ENCODE measurements around the gene SPEN.
"Not testable (repeated sequence)": the region's sequence is repeated elsewhere in the genome, so short reads cannot be mapped to it uniquely, and the experiment has no call there.

Gene SPEN

GRCh38 chr1:15843826-15844572, 3.5 kb upstream of the SPEN start:
- H3K36me3 ChIP-seq (ENCODE audit: insufficient read depth), result no peaks in the 10 kb centered on the region
- H2AFZ ChIP-seq (ENCODE audit: low read depth), result no peak overlapping the region
- H3K27me3 ChIP-seq (ENCODE audit: insufficient read depth, low read depth), result no peaks in the 10 kb centered on the region
- H3K27ac ChIP-seq, result 0 out of 2 replicates have a peak overlapping the region, but pooled peaks have one; percentile 9
- H3K79me2 ChIP-seq (ENCODE audit: insufficient read depth, low read depth), result peaks cover 17% of the 10 kb centered on the region
- H3K4me2 ChIP-seq, result no peak overlapping the region
- H3K4me1 ChIP-seq (ENCODE audit: low read depth, poor library complexity, severe bottlenecking), result peaks cover 25% of the 10 kb centered on the region
- H4K20me1 ChIP-seq (ENCODE audit: insufficient read depth), result no peaks in the 10 kb centered on the region
- H3K9ac ChIP-seq, result no peak overlapping the region
- TF ChIP-seq CTCF (conservative IDR thresholded peaks at IDR 0.05; ENCODE audit: low read depth, low read length), result no peak
- no peak overlapping the region for H3K4me3 ChIP-seq (IDR thresholded peaks at IDR 0.05; ENCODE audit: insufficient read depth, low read depth, low read length)

DNA sequence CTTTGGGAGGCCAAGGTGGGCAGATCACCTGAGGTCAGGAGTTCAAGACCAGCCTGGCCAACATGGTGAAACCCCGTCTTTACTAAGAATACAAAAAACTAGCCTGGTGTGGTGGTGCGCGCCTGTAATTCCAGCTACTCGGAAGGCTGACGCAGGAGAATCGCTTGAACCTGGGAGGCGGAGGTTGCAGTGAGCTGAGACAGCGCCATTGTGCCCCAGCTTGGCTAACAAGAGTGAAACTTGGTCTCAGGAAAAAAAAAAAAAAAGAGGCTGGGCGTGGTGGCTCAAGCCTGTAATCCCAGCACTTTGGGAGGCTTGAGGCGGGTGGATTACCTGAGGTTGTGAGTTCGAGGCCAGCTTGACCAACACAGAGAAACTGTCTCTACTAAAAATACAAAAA, 1.5 kb upstream of the SPEN start:
- H3K4me3 ChIP-seq (IDR thresholded peaks at IDR 0.05; ENCODE audit: insufficient read depth, low read depth, low read length); H2AFZ ChIP-seq (ENCODE audit: low read depth); H3K27ac ChIP-seq; H3K27me3 ChIP-seq (ENCODE audit: insufficient read depth, low read depth); H3K9ac ChIP-seq; H3K36me3 ChIP-seq (ENCODE audit: insufficient read depth); H4K20me1 ChIP-seq (ENCODE audit: insufficient read depth): not testable (repeated sequence)
- peaks cover 34% of the 10 kb centered on the region for H3K4me1 ChIP-seq (ENCODE audit: low read depth, poor library complexity, severe bottlenecking)
- H3K79me2 ChIP-seq (ENCODE audit: insufficient read depth, low read depth), result peaks cover 38% of the 10 kb centered on the region
- H3K4me2 ChIP-seq, result peak overlapping the region; percentile 94; the same call in 1 of the 2 replicates

GRCh38 chr1:15847893-15848142, 311 bp downstream of the SPEN start:
- Histone ChIP-seq H4K20me1 (ENCODE audit: insufficient read depth) (peaks cover 2% of the 10 kb centered on the region; the same call in 1 of the 2 replicates), H2AFZ (ENCODE audit: low read depth) (0 out of 2 replicates have a peak overlapping the region, but pooled peaks have one; percentile 16), H3K4me2 (no peak overlapping the region; the same call in 1 of the 2 replicates), H3K9ac (peak overlapping the region; percentile 80), H3K4me1 (ENCODE audit: low read depth, poor library complexity, severe bottlenecking) (peaks cover 52% of the 10 kb centered on the region), H3K27ac (peak overlapping the region; percentile 88), H3K4me3 (IDR thresholded peaks at IDR 0.05; ENCODE audit: insufficient read depth, low read depth, low read length) (no peak overlapping the region), H3K27me3 (ENCODE audit: insufficient read depth, low read depth) (no peaks in the 10 kb centered on the region), H3K36me3 (ENCODE audit: insufficient read depth) (no peaks in the 10 kb centered on the region), H3K79me2 (ENCODE audit: insufficient read depth, low read depth) (peaks cover 55% of the 10 kb centered on the region)
- no peak for TF ChIP-seq CTCF (conservative IDR thresholded peaks at IDR 0.05; ENCODE audit: low read depth, low read length)

DNA sequence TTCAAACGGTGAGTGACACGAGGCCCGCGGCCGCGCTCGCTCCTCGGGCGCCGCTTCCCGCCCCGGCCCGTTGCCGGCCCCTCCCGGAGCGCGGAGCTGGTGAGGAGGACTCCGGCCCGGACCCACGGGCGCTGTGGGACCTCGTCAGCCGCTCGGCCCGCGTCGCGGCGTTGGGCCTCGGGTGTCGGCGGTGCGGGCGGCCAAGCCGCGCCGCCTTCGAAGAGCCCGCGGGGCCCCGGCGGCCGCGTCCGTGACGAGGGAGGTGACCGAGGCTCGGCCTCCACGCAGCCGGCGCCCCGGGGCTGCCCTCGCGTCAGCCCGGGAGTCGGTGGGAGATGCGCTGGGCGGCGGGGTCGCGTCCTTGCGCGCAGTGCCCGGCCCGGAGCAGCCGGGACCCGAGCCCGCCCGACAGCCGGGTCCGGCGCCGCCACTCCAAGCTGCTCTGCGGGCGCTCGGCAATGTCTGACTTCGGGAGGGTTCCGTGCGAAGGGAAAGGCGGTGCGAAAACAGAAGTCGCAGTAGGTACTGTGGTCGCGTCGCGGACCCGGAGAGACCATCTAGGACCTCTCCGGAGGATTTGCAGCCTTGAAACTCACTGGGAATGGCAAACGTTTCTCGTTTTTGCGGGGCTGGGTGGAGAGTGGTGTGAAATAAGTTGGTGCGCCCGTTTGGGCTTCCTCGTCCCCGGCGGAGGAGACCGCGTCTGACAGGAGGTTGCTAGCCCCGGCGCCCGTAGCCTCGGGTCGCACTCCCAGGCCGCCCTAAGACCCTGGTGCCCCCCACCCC, 829 bp downstream of the SPEN start:
- H4K20me1 ChIP-seq (ENCODE audit: insufficient read depth), result peaks cover 6% of the 10 kb centered on the region; the same call in 1 of the 2 replicates
- H3K9ac ChIP-seq, result peak overlapping the region; percentile 80
- peak overlapping the region; percentile 91 for H3K4me2 ChIP-seq
- no peaks in the 10 kb centered on the region for H3K36me3 ChIP-seq (ENCODE audit: insufficient read depth)
- TF ChIP-seq CTCF (conservative IDR thresholded peaks at IDR 0.05; ENCODE audit: low read depth, low read length), result no peak
- H2AFZ ChIP-seq (ENCODE audit: low read depth), result no peak overlapping the region
- peak overlapping the region; percentile 88 for H3K27ac ChIP-seq
- H3K4me1 ChIP-seq (ENCODE audit: low read depth, poor library complexity, severe bottlenecking), result peaks cover 57% of the 10 kb centered on the region
- H3K4me3 ChIP-seq (IDR thresholded peaks at IDR 0.05; ENCODE audit: insufficient read depth, low read depth, low read length), result no peak overlapping the region
- H3K27me3 ChIP-seq (ENCODE audit: insufficient read depth, low read depth), result no peaks in the 10 kb centered on the region
- peaks cover 60% of the 10 kb centered on the region for H3K79me2 ChIP-seq (ENCODE audit: insufficient read depth, low read depth)
